Panc1 (cell line): Measurements from ENCODE around the gene NAV1. TPM values are rescaled to one million over a fixed set of nuclear protein-coding genes. Genes with fewer than 3 reads are reported as not detected.

Experiments
- ATAC-seq: fragments of 200-7000 bp; cut with Tn5 transposase; 2 replicates; pipeline ENCODE4 v1.9.1; 2020; ENCODE audit warnings: mild to moderate bottlenecking, moderate library complexity
- BruUV-seq: library from RNA; stranded (reverse); fragments of 400-500 nt; replicated peaks from 2 replicates; lab custom pipeline; 2021; lab: Mats Ljungman, UMichigan
- CTCF ChIA-PET: fragments of 300-600 bp; sonication (Branson Sonifier 250); formaldehyde crosslinking; loops from one replicate; lab custom pipeline; 2022; ENCODE audit warnings: antibody characterized with exemption; lab: Charles Lee
- POLR2A ChIA-PET: fragments of 300-600 bp; sonication (Branson Sonifier 250); formaldehyde crosslinking; loops from one replicate; lab custom pipeline; 2022; ENCODE audit warnings: antibody characterized with exemption; lab: Charles Lee
- DNase-seq: peaks from one replicate; pipeline ENCODE4 v3.0.0-alpha.2; 2010; ENCODE audit warnings: low read depth, low spot score
- H3K27ac ChIP-seq: 2 replicates; pipeline ENCODE4 v1.5.1; 2011; ENCODE audit warnings: mild to moderate bottlenecking, low read length, inconsistent platforms
- H3K27me3 ChIP-seq: fragments of 200-500 bp; sonication (Bioruptor generic); 2 replicates; pipeline ENCODE4 v1.6.0; 2014; ENCODE audit warnings: low read length, inconsistent platforms; ENCODE audit not compliant: control insufficient read depth, insufficient read depth
- H3K36me3 ChIP-seq: fragments of 200-500 bp; sonication (Bioruptor generic); 2 replicates; pipeline ENCODE4 v1.5.1; 2014; ENCODE audit warnings: inconsistent platforms, mild to moderate bottlenecking, low read length, moderate library complexity; ENCODE audit not compliant: control insufficient read depth, insufficient read depth
- H3K4me1 ChIP-seq: 2 replicates; pipeline ENCODE4 v1.5.1; 2011; ENCODE audit warnings: inconsistent platforms, mild to moderate bottlenecking, low read length, moderate library complexity; ENCODE audit not compliant: control insufficient read depth, insufficient read depth
- H3K4me3 ChIP-seq, 2 experiments: 2 replicates each; pipeline ENCODE4 v1.5.1; 2011 to 2012; ENCODE audit warnings: low read depth in 2 of 2, low read length in 2 of 2, mild to moderate bottlenecking in 2 of 2, inconsistent platforms in 1 of 2, moderate library complexity in 1 of 2
- H3K9me3 ChIP-seq: fragments of 200-500 bp; sonication (Bioruptor generic); 2 replicates; pipeline ENCODE4 v1.5.1; 2014; ENCODE audit warnings: low read depth, mild to moderate bottlenecking, inconsistent platforms, low read length, moderate library complexity; ENCODE audit not compliant: control insufficient read depth, insufficient read depth
- POLR2AphosphoS5 ChIP-seq: IDR thresholded peaks from 2 replicates; pipeline ENCODE4 v1.6.1; 2012; ENCODE audit warnings: mild to moderate bottlenecking, low read depth, low read length, moderate library complexity
- SIN3A ChIP-seq: IDR thresholded peaks from 2 replicates; pipeline ENCODE4 v1.6.1; 2012; ENCODE audit warnings: low read depth, mild to moderate bottlenecking, low read length, moderate library complexity, borderline replicate concordance; ENCODE audit not compliant: insufficient read depth
- TCF7L2 ChIP-seq: IDR thresholded peaks from 2 replicates; pipeline ENCODE4 v1.6.1; 2011; ENCODE audit warnings: mild to moderate bottlenecking, low read depth, low read length, inconsistent platforms
- in situ Hi-C: cut with HindIII; loops from 2 replicates; pipeline ENCODE4 v1.10.0; 2016; ENCODE audit warnings: low sequenced_read_pairs, low pct_unique_long_range_greater_than_20kb
- intact Hi-C: fragments of 100-400 bp; cut with micrococcal nuclease; formaldehyde crosslinking; loops from one replicate; pipeline ENCODE4 v1.10.0; 2022; ENCODE audit not compliant: unreplicated experiment
- total RNA-seq: library from RNA; stranded (reverse); gene quantifications from one replicate; pipeline ENCODE4 v1.2.1, GENCODE V29; 2021; ENCODE audit not compliant: unreplicated experiment
- TF ChIP-seq, protein P1 (sequence below): fragments of 450-650 bp; IDR thresholded peaks from 2 replicates; pipeline ENCODE4 v1.5.1; 2017; ENCODE audit warnings: mild to moderate bottlenecking
- TF ChIP-seq, protein P2 (sequence below), 2 experiments: IDR thresholded peaks; 2 replicates each; pipeline ENCODE4 v1.6.1; 2011 to 2012; ENCODE audit warnings: low read depth in 2 of 2, control low read depth in 1 of 2, low read length in 1 of 2, mild to moderate bottlenecking in 1 of 2, moderate library complexity in 1 of 2; ENCODE audit not compliant: insufficient read depth in 1 of 2

The NAV1 gene
- total RNA-seq, 1 experiment from 2014 or later: 29.0 TPM

DNA sequence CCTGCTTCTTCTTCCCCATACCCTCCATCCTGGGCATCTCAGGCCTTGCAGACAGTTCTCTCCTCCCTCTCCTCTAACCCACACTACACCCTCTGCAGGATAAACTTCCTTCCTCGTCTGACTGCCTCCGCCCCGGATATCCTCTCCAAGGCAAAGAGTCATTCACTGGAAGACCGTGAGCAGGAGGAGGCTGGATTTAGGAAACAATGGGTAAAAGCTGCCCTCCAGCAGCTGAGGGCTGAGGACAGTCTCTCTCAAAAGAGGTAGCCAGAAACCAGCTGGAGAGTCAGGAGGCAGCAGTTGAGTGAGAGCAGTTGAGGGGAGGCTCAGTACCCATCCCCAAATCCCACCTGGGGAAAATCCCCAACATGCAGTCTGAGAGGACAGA, 33.4 kb upstream of the NAV1 start:
- H3K4me3 ChIP-seq: peak overlapping the region; percentile 67 to 76
- H3K9me3 ChIP-seq: no peaks in the 10 kb centered on the region
- TF ChIP-seq, protein P1, sequence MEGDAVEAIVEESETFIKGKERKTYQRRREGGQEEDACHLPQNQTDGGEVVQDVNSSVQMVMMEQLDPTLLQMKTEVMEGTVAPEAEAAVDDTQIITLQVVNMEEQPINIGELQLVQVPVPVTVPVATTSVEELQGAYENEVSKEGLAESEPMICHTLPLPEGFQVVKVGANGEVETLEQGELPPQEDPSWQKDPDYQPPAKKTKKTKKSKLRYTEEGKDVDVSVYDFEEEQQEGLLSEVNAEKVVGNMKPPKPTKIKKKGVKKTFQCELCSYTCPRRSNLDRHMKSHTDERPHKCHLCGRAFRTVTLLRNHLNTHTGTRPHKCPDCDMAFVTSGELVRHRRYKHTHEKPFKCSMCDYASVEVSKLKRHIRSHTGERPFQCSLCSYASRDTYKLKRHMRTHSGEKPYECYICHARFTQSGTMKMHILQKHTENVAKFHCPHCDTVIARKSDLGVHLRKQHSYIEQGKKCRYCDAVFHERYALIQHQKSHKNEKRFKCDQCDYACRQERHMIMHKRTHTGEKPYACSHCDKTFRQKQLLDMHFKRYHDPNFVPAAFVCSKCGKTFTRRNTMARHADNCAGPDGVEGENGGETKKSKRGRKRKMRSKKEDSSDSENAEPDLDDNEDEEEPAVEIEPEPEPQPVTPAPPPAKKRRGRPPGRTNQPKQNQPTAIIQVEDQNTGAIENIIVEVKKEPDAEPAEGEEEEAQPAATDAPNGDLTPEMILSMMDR: no peak
- TF ChIP-seq, protein P2, sequence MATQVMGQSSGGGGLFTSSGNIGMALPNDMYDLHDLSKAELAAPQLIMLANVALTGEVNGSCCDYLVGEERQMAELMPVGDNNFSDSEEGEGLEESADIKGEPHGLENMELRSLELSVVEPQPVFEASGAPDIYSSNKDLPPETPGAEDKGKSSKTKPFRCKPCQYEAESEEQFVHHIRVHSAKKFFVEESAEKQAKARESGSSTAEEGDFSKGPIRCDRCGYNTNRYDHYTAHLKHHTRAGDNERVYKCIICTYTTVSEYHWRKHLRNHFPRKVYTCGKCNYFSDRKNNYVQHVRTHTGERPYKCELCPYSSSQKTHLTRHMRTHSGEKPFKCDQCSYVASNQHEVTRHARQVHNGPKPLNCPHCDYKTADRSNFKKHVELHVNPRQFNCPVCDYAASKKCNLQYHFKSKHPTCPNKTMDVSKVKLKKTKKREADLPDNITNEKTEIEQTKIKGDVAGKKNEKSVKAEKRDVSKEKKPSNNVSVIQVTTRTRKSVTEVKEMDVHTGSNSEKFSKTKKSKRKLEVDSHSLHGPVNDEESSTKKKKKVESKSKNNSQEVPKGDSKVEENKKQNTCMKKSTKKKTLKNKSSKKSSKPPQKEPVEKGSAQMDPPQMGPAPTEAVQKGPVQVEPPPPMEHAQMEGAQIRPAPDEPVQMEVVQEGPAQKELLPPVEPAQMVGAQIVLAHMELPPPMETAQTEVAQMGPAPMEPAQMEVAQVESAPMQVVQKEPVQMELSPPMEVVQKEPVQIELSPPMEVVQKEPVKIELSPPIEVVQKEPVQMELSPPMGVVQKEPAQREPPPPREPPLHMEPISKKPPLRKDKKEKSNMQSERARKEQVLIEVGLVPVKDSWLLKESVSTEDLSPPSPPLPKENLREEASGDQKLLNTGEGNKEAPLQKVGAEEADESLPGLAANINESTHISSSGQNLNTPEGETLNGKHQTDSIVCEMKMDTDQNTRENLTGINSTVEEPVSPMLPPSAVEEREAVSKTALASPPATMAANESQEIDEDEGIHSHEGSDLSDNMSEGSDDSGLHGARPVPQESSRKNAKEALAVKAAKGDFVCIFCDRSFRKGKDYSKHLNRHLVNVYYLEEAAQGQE (IDR thresholded peaks at IDR 0.05; ENCODE audit: insufficient read depth in 1 of 2, low read depth in 2 of 2, low read length in 1 of 2): no peak
- TF ChIP-seq POLR2AphosphoS5 (no peak), SIN3A (no peak), TCF7L2 (no peak)
- peaks cover 52% of the 10 kb centered on the region for H3K4me1 ChIP-seq
- intact Hi-C loops: no loop called here
- no peak for DNase-seq
- ATAC-seq: 0 out of 2 replicates have a peak, but pooled peaks have one; percentile 14
- BruUV-seq: no TSS peak
- in situ Hi-C loops: no loop called here
- H3K27me3 ChIP-seq: no peaks in the 10 kb centered on the region
- ChIA-PET CTCF (no interaction called here), POLR2A (no interaction called here)
- no peaks in the 10 kb centered on the region for H3K36me3 ChIP-seq
- peak overlapping the region; percentile 89 for H3K27ac ChIP-seq

DNA sequence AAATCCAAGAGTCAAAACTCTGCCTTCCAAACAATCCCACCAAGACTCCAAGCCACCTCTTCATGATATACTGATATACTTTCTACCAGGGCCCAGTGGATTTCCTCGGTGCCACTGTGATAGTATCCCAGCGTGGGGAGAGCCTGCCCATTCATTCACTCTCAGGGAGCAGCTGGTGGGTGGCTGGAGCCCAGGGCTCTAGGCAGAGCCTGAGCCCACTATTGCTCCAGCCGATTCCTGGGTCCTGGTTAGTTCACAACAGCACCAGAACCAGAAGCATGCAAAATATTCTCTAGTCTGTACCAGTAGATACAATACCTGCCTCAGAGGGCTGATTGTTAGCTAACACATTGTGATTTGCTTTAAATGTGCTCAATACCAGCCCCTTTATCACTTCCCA, 32.8 kb upstream of the NAV1 start:
- peaks cover 46% of the 10 kb centered on the region for H3K4me1 ChIP-seq

More for the DNA sequence above, 32.8 kb upstream of the NAV1 start:
- no peaks in the 10 kb centered on the region for H3K27me3 ChIP-seq
- DNase-seq (no peak), ATAC-seq (no peak)
- in situ Hi-C loops: no loop called here
- no peaks in the 10 kb centered on the region for H3K9me3 ChIP-seq
- TF ChIP-seq, protein P2 (IDR thresholded peaks at IDR 0.05; ENCODE audit: insufficient read depth in 1 of 2, low read depth in 2 of 2, low read length in 1 of 2): no peak
- TF ChIP-seq POLR2AphosphoS5: no peak
- TF ChIP-seq SIN3A: no peak
- TF ChIP-seq, protein P1: no peak
- no peak for TF ChIP-seq TCF7L2
- H3K36me3 ChIP-seq: no peaks in the 10 kb centered on the region
- ChIA-PET POLR2A (no interaction called here), CTCF (no interaction called here)
- H3K4me3 ChIP-seq: peak overlapping the region; percentile 67 to 76
- peak overlapping the region; percentile 89 for H3K27ac ChIP-seq
- BruUV-seq: TSS peak; percentile 66
- intact Hi-C loops: no loop called here
